WTC11 (cell line): ENCODE data around the gene LRP10. TPM values are rescaled to one million over a fixed set of nuclear protein-coding genes. Genes with fewer than 3 reads are reported as not detected.
A peak's percentile ranks its signal among the peaks of the same experiment; 100 is the strongest.

Source experiments
- ATAC-seq: fragments of 200-7000 bp; cut with Tn5 transposase; 2 replicates; pipeline ENCODE4 v1.10.0; 2021; ENCODE audit warnings: mild to moderate bottlenecking, moderate library complexity
- CTCF ChIA-PET: fragments of 300-600 bp; sonication (Branson Sonifier 250); formaldehyde crosslinking; loops from one replicate; lab custom pipeline; 2021; ENCODE audit warnings: antibody characterized with exemption; lab: Charles Lee
- POLR2A ChIA-PET: fragments of 350-600 bp; sonication (Branson Sonifier 250); formaldehyde crosslinking; loops from one replicate; lab custom pipeline; 2021; ENCODE audit warnings: antibody characterized with exemption; lab: Charles Lee
- DNase-seq: peaks from one replicate; pipeline ENCODE4 v3.0.0; 2021; ENCODE audit warnings: low spot score
- H3K27ac Mint-ChIP-seq: 2 replicates; pipeline ENCODE4 v1.8.0; 2021; ENCODE audit warnings: mixed read lengths
- H3K27me3 Mint-ChIP-seq: 2 replicates; pipeline ENCODE4 v1.8.0; 2021; ENCODE audit warnings: low read depth, mild to moderate bottlenecking, moderate library complexity, mixed read lengths
- H3K36me3 Mint-ChIP-seq: 2 replicates; pipeline ENCODE4 v1.8.0; 2021; ENCODE audit warnings: mixed read lengths
- H3K4me1 Mint-ChIP-seq: 2 replicates; pipeline ENCODE4 v1.8.0; 2022; ENCODE audit warnings: mixed read lengths
- H3K4me3 Mint-ChIP-seq: 2 replicates; pipeline ENCODE4 v1.8.0; 2021; ENCODE audit warnings: mild to moderate bottlenecking, moderate library complexity, mixed read lengths
- H3K9me3 Mint-ChIP-seq: 2 replicates; pipeline ENCODE4 v1.8.0; 2021; ENCODE audit warnings: mixed read lengths
- ATF1 ChIP-seq: sonication (generic); formaldehyde crosslinking; IDR thresholded peaks from 2 replicates; pipeline ENCODE4 v1.8.1; 2023; ENCODE audit warnings: mild to moderate bottlenecking, moderate library complexity, missing genetic modification reagents
- CREB1 ChIP-seq: sonication (generic); formaldehyde crosslinking; IDR thresholded peaks from 2 replicates; pipeline ENCODE4 v1.8.0; 2023; ENCODE audit warnings: mild to moderate bottlenecking, missing genetic modification reagents
- ELF4 ChIP-seq: sonication (generic); formaldehyde crosslinking; IDR thresholded peaks from 2 replicates; pipeline ENCODE4 v1.8.1; 2022; ENCODE audit warnings: low read depth, mild to moderate bottlenecking, moderate library complexity, missing genetic modification reagents
- EMX1 ChIP-seq: fragments of 250-450 bp; sonication (Bioruptor Pico); IDR thresholded peaks from 2 replicates; pipeline ENCODE4 v1.8.0; 2021; ENCODE audit warnings: mild to moderate bottlenecking
- FOXJ3 ChIP-seq: sonication (generic); formaldehyde crosslinking; IDR thresholded peaks from 2 replicates; pipeline ENCODE4 v1.9.0; 2021; ENCODE audit warnings: missing genetic modification reagents, mild to moderate bottlenecking, borderline replicate concordance
- GRHL2 ChIP-seq: fragments of 250-450 bp; sonication (Bioruptor Pico); IDR thresholded peaks from 2 replicates; pipeline ENCODE4 v1.8.0; 2022; ENCODE audit warnings: mild to moderate bottlenecking, moderate library complexity; ENCODE audit not compliant: insufficient replicate concordance, severe bottlenecking
- HMGA2 ChIP-seq: fragments of 250-450 bp; sonication (Bioruptor Pico); IDR thresholded peaks from 2 replicates; pipeline ENCODE4 v1.4.0; 2021; ENCODE audit warnings: mild to moderate bottlenecking, moderate library complexity
- IRF2 ChIP-seq: sonication (generic); formaldehyde crosslinking; IDR thresholded peaks from 2 replicates; pipeline ENCODE4 v1.8.0; 2022; ENCODE audit warnings: low read depth, missing genetic modification reagents, borderline replicate concordance
- MXD4 ChIP-seq: fragments of 250-450 bp; sonication (Bioruptor Pico); IDR thresholded peaks from 2 replicates; pipeline ENCODE4 v1.8.0; 2021; ENCODE audit warnings: mild to moderate bottlenecking, moderate library complexity, borderline replicate concordance
- MYBL2 ChIP-seq: sonication (generic); formaldehyde crosslinking; IDR thresholded peaks from 2 replicates; pipeline ENCODE4 v1.8.1; 2023; ENCODE audit warnings: mild to moderate bottlenecking, moderate library complexity, missing genetic modification reagents
- NFATC4 ChIP-seq: fragments of 250-450 bp; sonication (Bioruptor Pico); IDR thresholded peaks from 2 replicates; pipeline ENCODE4 v1.9.0; 2021; ENCODE audit warnings: mild to moderate bottlenecking
- NFYB ChIP-seq: sonication (generic); formaldehyde crosslinking; conservative IDR thresholded peaks from 2 replicates; pipeline ENCODE4 v1.8.0; 2022; ENCODE audit warnings: low read depth, missing genetic modification reagents
- SMAD3 ChIP-seq: sonication (generic); formaldehyde crosslinking; IDR thresholded peaks from 2 replicates; pipeline ENCODE4 v1.8.0; 2022; ENCODE audit warnings: missing genetic modification reagents, mild to moderate bottlenecking, borderline replicate concordance
- SMAD4 ChIP-seq: sonication (generic); formaldehyde crosslinking; IDR thresholded peaks from 2 replicates; pipeline ENCODE4 v1.8.0; 2022; ENCODE audit warnings: mild to moderate bottlenecking, missing genetic modification reagents
- ZBTB21 ChIP-seq: sonication (generic); formaldehyde crosslinking; IDR thresholded peaks from 2 replicates; pipeline ENCODE4 v1.8.1; 2023; ENCODE audit warnings: mild to moderate bottlenecking, missing genetic modification reagents, borderline replicate concordance
- ZNF219 ChIP-seq: sonication (generic); formaldehyde crosslinking; IDR thresholded peaks from 2 replicates; pipeline ENCODE4 v1.8.0; 2023; ENCODE audit warnings: missing genetic modification reagents, mild to moderate bottlenecking, borderline replicate concordance
- ZNF423 ChIP-seq: fragments of 250-450 bp; sonication (Bioruptor Pico); IDR thresholded peaks from 2 replicates; pipeline ENCODE4 v2.1.2; 2022; ENCODE audit warnings: mild to moderate bottlenecking, moderate library complexity
- total RNA-seq: library from RNA; stranded (reverse); gene quantifications from 3 replicates; pipeline ENCODE4 v1.2.3, GENCODE V29; 2021
- TF ChIP-seq, protein P1 (sequence below): sonication (generic); formaldehyde crosslinking; IDR thresholded peaks from 2 replicates; pipeline ENCODE4 v1.8.0; 2023; ENCODE audit warnings: mild to moderate bottlenecking, missing genetic modification reagents
- TF ChIP-seq, protein P2 (sequence below): sonication (generic); formaldehyde crosslinking; IDR thresholded peaks from 2 replicates; pipeline ENCODE4 v1.8.1; 2022; ENCODE audit warnings: missing genetic modification reagents, borderline replicate concordance
- TF ChIP-seq, protein P3 (sequence below): sonication (generic); formaldehyde crosslinking; IDR thresholded peaks from 2 replicates; pipeline ENCODE4 v1.8.1; 2023; ENCODE audit warnings: mild to moderate bottlenecking, missing genetic modification reagents, moderate library complexity
- TF ChIP-seq, protein P4 (sequence below): fragments of 250-450 bp; sonication (Bioruptor Pico); IDR thresholded peaks from 2 replicates; pipeline ENCODE4 v1.8.0; 2021; ENCODE audit warnings: mild to moderate bottlenecking
- TF ChIP-seq, protein P5 (sequence below): sonication (generic); formaldehyde crosslinking; IDR thresholded peaks from 2 replicates; pipeline ENCODE4 v1.8.1; 2022; ENCODE audit warnings: low read depth, mild to moderate bottlenecking, moderate library complexity, missing genetic modification reagents, borderline replicate concordance
- TF ChIP-seq, protein P6 (sequence below): sonication (generic); formaldehyde crosslinking; IDR thresholded peaks from 2 replicates; pipeline ENCODE4 v1.8.0; 2022; ENCODE audit warnings: mild to moderate bottlenecking, missing genetic modification reagents
- TF ChIP-seq, protein P7 (sequence below): fragments of 250-450 bp; sonication (Bioruptor Pico); IDR thresholded peaks from 2 replicates; pipeline ENCODE4 v1.9.0; 2021; ENCODE audit warnings: mild to moderate bottlenecking

Gene LRP10
- total RNA-seq, 1 experiment from 2014 or later = 24.0 TPM

DNA sequence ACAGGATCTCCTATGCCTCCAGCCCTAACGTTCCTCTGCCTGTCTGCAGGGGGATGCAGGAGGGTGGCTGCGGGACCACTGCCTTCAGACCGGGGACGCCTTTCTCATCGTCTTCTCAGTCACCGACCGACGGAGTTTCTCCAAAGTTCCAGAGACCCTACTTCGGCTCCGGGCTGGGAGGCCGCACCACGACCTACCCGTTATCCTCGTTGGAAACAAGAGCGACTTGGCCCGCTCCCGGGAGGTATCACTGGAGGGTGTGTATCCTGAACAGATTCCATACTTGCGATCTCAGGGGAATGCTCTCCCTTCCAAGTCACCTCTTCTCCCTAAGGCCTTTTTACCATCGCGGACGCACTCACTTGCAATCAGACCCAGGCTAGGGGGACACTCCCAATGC lies 14.4 kb downstream of the LRP10 start (continued):
- TF ChIP-seq, protein P1, sequence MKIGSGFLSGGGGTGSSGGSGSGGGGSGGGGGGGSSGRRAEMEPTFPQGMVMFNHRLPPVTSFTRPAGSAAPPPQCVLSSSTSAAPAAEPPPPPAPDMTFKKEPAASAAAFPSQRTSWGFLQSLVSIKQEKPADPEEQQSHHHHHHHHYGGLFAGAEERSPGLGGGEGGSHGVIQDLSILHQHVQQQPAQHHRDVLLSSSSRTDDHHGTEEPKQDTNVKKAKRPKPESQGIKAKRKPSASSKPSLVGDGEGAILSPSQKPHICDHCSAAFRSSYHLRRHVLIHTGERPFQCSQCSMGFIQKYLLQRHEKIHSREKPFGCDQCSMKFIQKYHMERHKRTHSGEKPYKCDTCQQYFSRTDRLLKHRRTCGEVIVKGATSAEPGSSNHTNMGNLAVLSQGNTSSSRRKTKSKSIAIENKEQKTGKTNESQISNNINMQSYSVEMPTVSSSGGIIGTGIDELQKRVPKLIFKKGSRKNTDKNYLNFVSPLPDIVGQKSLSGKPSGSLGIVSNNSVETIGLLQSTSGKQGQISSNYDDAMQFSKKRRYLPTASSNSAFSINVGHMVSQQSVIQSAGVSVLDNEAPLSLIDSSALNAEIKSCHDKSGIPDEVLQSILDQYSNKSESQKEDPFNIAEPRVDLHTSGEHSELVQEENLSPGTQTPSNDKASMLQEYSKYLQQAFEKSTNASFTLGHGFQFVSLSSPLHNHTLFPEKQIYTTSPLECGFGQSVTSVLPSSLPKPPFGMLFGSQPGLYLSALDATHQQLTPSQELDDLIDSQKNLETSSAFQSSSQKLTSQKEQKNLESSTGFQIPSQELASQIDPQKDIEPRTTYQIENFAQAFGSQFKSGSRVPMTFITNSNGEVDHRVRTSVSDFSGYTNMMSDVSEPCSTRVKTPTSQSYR (CRISPR knock-in tag) = no peak
- TF ChIP-seq, protein P2, sequence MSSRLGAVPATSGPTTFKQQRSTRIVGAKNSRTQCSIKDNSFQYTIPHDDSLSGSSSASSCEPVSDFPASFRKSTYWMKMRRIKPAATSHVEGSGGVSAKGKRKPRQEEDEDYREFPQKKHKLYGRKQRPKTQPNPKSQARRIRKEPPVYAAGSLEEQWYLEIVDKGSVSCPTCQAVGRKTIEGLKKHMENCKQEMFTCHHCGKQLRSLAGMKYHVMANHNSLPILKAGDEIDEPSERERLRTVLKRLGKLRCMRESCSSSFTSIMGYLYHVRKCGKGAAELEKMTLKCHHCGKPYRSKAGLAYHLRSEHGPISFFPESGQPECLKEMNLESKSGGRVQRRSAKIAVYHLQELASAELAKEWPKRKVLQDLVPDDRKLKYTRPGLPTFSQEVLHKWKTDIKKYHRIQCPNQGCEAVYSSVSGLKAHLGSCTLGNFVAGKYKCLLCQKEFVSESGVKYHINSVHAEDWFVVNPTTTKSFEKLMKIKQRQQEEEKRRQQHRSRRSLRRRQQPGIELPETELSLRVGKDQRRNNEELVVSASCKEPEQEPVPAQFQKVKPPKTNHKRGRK (CRISPR knock-in tag) = no peak
- no peak for TF ChIP-seq FOXJ3 (CRISPR knock-in tag)
- TF ChIP-seq GRHL2 (CRISPR knock-in tag) = no peak
- TF ChIP-seq ZNF423 (CRISPR knock-in tag) = no peak

DNA sequence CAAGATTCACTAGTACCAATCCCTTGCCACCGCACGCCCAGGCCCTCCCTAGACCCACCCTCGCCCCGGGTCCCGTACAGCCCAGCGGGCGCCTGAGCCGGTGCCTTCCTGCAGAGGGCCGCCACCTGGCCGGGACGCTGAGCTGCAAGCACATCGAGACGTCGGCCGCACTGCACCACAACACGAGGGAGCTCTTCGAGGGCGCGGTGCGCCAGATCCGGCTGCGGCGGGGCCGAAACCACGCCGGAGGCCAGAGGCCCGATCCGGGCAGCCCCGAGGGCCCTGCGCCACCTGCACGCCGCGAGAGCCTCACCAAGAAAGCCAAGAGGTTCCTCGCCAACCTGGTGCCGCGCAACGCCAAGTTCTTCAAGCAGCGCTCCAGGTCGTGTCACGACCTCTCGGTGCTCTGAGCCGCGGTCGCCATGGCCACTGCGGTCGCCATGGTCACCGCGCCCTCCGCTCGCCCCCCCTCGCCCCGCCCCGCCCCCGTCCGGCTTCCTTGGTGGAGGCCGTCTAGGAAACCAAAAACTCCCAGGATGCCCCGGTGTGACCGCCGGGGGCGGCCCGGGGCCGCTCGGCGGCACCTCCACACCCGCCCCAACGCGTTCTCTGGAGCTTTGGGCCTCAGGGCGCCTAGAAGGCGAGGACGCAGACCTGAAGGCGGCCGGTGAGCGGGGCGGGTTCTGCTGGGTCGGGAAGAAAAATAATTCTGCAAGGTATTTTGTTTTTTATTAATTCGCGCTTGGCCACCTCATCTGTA lies 15.1 kb downstream of the LRP10 start:
- peak overlapping the region; percentile 97 for H3K27ac Mint-ChIP-seq
- POLR2A ChIA-PET = interaction anchor here (0.7 to 2.0 kb wide), 9 partner anchors 10 to 91 kb away, joined by 3 to 13 read pairs (median 4); partner anchors contain the start of gene MMP14
- peak; percentile 50 for TF ChIP-seq NFYB
- peak; percentile 77; the same call in 1 of the 2 replicates for TF ChIP-seq IRF2
- no peak for TF ChIP-seq GRHL2 (CRISPR knock-in tag)
- TF ChIP-seq, protein P3, sequence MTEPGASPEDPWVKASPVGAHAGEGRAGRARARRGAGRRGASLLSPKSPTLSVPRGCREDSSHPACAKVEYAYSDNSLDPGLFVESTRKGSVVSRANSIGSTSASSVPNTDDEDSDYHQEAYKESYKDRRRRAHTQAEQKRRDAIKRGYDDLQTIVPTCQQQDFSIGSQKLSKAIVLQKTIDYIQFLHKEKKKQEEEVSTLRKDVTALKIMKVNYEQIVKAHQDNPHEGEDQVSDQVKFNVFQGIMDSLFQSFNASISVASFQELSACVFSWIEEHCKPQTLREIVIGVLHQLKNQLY (CRISPR knock-in tag) = no peak
- no peak for TF ChIP-seq ZBTB21 (CRISPR knock-in tag)
- no peak for TF ChIP-seq EMX1 (CRISPR knock-in tag)
- peak; percentile 83 for TF ChIP-seq CREB1 (CRISPR knock-in tag)
- peak; percentile 75; the same call in 1 of the 2 replicates for TF ChIP-seq FOXJ3 (CRISPR knock-in tag)
- no peak for TF ChIP-seq MXD4
- peak; percentile 86; the same call in 1 of the 2 replicates for TF ChIP-seq SMAD4 (CRISPR knock-in tag)
- peak; percentile 96 for TF ChIP-seq MYBL2 (CRISPR knock-in tag)
- no peak for TF ChIP-seq HMGA2 (CRISPR knock-in tag)
- TF ChIP-seq ELF4 (CRISPR knock-in tag) = peak; percentile 76; the same call in 1 of the 2 replicates
- TF ChIP-seq, protein P4, sequence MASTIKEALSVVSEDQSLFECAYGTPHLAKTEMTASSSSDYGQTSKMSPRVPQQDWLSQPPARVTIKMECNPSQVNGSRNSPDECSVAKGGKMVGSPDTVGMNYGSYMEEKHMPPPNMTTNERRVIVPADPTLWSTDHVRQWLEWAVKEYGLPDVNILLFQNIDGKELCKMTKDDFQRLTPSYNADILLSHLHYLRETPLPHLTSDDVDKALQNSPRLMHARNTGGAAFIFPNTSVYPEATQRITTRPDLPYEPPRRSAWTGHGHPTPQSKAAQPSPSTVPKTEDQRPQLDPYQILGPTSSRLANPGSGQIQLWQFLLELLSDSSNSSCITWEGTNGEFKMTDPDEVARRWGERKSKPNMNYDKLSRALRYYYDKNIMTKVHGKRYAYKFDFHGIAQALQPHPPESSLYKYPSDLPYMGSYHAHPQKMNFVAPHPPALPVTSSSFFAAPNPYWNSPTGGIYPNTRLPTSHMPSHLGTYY (CRISPR knock-in tag) = no peak
- TF ChIP-seq, protein P5, sequence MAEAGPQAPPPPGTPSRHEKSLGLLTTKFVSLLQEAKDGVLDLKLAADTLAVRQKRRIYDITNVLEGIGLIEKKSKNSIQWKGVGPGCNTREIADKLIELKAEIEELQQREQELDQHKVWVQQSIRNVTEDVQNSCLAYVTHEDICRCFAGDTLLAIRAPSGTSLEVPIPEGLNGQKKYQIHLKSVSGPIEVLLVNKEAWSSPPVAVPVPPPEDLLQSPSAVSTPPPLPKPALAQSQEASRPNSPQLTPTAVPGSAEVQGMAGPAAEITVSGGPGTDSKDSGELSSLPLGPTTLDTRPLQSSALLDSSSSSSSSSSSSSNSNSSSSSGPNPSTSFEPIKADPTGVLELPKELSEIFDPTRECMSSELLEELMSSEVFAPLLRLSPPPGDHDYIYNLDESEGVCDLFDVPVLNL (CRISPR knock-in tag) = peak; percentile 90
- TF ChIP-seq, protein P6, sequence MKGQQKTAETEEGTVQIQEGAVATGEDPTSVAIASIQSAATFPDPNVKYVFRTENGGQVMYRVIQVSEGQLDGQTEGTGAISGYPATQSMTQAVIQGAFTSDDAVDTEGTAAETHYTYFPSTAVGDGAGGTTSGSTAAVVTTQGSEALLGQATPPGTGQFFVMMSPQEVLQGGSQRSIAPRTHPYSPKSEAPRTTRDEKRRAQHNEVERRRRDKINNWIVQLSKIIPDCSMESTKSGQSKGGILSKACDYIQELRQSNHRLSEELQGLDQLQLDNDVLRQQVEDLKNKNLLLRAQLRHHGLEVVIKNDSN = peak; percentile 74
- TF ChIP-seq NFATC4 (CRISPR knock-in tag) = no peak
- TF ChIP-seq ZNF423 (CRISPR knock-in tag) = peak; percentile 52; the same call in 1 of the 2 replicates
- TF ChIP-seq SMAD3 (CRISPR knock-in tag) = peak; percentile 93
- TF ChIP-seq ATF1 = peak; percentile 72; the same call in 1 of the 2 replicates
- TF ChIP-seq, protein P7, sequence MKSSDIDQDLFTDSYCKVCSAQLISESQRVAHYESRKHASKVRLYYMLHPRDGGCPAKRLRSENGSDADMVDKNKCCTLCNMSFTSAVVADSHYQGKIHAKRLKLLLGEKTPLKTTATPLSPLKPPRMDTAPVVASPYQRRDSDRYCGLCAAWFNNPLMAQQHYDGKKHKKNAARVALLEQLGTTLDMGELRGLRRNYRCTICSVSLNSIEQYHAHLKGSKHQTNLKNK (CRISPR knock-in tag) = no peak
- no peak for TF ChIP-seq ZNF219 (CRISPR knock-in tag)

More for the DNA sequence above, 15.1 kb downstream of the LRP10 start:
- DNase-seq = peak; percentile 80
- Mint-ChIP-seq H3K9me3 (no peaks in the 10 kb centered on the region), H3K4me1 (peaks cover 41% of the 10 kb centered on the region), H3K27me3 (peaks cover 30% of the 10 kb centered on the region), H3K4me3 (peak overlapping the region; percentile 88), H3K36me3 (no peaks in the 10 kb centered on the region)
- ATAC-seq = peak; percentile 46
- CTCF ChIA-PET = interaction anchor here (0.7 to 2.4 kb wide), 18 partner anchors 10 to 330 kb away, joined by 3 to 17 read pairs (median 4); partner anchors contain the start of genes DAD1, LRP10 and MMP14
